Stimulated activated CD8-positive, alpha-beta memory T cell treated with anti-CD3 and anti-CD28 coated beads, Interleukin-15, amount 100 ng/mL, for 48 hours (primary cell): ENCODE measurements around the gene FBLN1.

ENCODE experiments used
- DNase-seq, 2 donors: peaks; one replicate each; pipeline ENCODE4 v3.0.0-alpha.2; 2020; ENCODE audit warnings: low read depth in 2 of 2

Gene FBLN1

GRCh38 chr22:45504373-45505341, 2.0 kb downstream of the FBLN1 start:
- peak in 1 of 2 donors; percentile 4 for DNase-seq

- DNase-seq: no peak
Measured at GRCh38 chr22:45505991-45506747, 3.5 kb downstream of the FBLN1 start.

- DNase-seq: no peak
Measured at GRCh38 chr22:45506816-45507360, 4.2 kb downstream of the FBLN1 start.

GRCh38 chr22:45507798-45508197, 5.1 kb downstream of the FBLN1 start:
- DNase-seq: no peak

- DNase-seq: no peak
Measured at GRCh38 chr22:45508814-45509213, 6.1 kb downstream of the FBLN1 start.

GRCh38 chr22:45510376-45511232, 7.9 kb downstream of the FBLN1 start:
- DNase-seq: no peak

- DNase-seq: no peak
Measured at GRCh38 chr22:45511847-45512261, 9.2 kb downstream of the FBLN1 start.

- DNase-seq: no peak
Measured at GRCh38 chr22:45512363-45512762, 9.7 kb downstream of the FBLN1 start.

GRCh38 chr22:45515676-45516075, 13.0 kb downstream of the FBLN1 start:
- no peak for DNase-seq

- no peak for DNase-seq
Measured at GRCh38 chr22:45516163-45516562, 13.5 kb downstream of the FBLN1 start.

GRCh38 chr22:45516923-45517675, 14.4 kb downstream of the FBLN1 start:
- no peak for DNase-seq

- no peak for DNase-seq
Measured at GRCh38 chr22:45518136-45518535, 15.5 kb downstream of the FBLN1 start.

GRCh38 chr22:45518580-45518991, 15.9 kb downstream of the FBLN1 start:
- no peak for DNase-seq

GRCh38 chr22:45521178-45521577, 18.5 kb downstream of the FBLN1 start:
- no peak for DNase-seq

GRCh38 chr22:45522462-45522861, 19.8 kb downstream of the FBLN1 start:
- DNase-seq: no peak

- no peak for DNase-seq
Measured at GRCh38 chr22:45524157-45524556, 21.5 kb downstream of the FBLN1 start.

- no peak for DNase-seq
Measured at GRCh38 chr22:45524966-45525365, 22.3 kb downstream of the FBLN1 start.

- no peak for DNase-seq
Measured at GRCh38 chr22:45525480-45525879, 22.8 kb downstream of the FBLN1 start.

GRCh38 chr22:45526281-45526680, 23.6 kb downstream of the FBLN1 start:
- no peak for DNase-seq

GRCh38 chr22:45526768-45527360, 24.2 kb downstream of the FBLN1 start:
- no peak for DNase-seq
